Measurements from ENCODE around the gene RBMS2. TPM values are rescaled to one million over a fixed set of nuclear protein-coding genes. Genes with fewer than 3 reads are reported as not detected.
"Not testable (repeated sequence)": the region's sequence is repeated elsewhere in the genome, so short reads cannot be mapped to it uniquely, and the experiment has no call there.

The RBMS2 gene, protein sequence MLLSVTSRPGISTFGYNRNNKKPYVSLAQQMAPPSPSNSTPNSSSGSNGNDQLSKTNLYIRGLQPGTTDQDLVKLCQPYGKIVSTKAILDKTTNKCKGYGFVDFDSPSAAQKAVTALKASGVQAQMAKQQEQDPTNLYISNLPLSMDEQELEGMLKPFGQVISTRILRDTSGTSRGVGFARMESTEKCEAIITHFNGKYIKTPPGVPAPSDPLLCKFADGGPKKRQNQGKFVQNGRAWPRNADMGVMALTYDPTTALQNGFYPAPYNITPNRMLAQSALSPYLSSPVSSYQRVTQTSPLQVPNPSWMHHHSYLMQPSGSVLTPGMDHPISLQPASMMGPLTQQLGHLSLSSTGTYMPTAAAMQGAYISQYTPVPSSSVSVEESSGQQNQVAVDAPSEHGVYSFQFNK
- total RNA-seq: 7.5 TPM

DNA sequence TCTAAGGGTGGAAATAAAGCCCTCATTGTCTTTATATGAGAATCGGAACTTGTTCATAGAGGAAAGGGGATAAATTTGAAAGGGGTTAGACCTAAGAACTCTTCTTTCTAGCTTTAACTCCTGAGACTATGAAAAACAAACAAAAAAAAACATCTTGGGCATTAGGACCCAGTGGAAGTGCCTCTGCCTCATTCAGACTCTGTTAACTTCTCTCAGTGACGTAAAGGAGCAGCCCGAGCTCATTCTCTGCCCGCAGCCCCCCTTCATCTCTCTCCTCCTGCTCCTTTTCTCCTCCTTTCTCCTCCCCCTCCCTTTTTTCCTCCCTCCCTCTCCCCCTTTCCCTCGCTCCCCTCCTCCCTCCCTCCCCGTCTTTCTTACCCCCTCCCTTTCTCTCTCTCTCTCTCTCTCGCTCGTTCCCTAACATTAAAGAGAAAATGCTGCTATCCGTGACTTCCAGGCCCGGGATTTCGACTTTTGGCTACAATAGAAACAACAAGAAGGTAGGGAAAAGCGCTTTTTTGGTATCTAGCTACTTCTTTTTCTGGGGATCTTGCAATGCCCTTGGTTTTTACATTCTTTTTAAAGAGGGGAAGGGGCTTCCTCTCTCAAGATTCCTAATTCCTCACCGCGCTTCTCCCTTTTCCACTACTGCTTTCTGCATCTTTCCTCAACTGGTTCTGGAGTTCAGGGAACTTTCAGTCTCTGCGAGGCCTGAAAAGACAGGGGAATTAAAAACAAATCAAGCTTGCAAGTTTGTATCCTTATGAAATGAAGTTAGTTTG lies at the start of gene RBMS2:
RBMS2 (plus strand) TSS at position 231 of the 782 bp plus-strand sequence; CDS start at position 435, 204 bp downstream.
- peak in 2 of 3 donors; percentile 78 to 86 for DNase-seq (ENCODE audit: low read depth in 2 of 3, low spot score in 2 of 3)

DNA sequence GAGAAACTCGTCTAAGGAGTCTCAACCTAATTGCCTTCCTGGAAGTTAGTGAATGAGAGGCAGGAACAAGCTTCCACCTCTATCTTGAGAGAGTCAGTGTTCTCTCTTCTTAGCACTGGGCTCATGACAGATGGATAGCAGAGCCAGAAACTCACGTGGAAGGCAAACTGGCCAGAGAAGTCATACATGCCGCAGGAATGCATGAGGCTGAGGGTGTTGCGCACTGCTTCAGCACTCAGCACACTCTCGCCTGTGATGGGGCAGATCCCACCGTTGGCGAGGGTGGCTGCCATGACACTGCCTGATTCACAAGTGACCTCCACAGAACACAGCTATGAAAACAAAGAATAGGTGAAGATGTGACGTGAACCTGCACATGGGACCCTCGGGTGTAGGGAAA lies 47.2 kb upstream of the RBMS2 start:
- no peak for DNase-seq (ENCODE audit: low read depth in 2 of 3, low spot score in 2 of 3)

DNA sequence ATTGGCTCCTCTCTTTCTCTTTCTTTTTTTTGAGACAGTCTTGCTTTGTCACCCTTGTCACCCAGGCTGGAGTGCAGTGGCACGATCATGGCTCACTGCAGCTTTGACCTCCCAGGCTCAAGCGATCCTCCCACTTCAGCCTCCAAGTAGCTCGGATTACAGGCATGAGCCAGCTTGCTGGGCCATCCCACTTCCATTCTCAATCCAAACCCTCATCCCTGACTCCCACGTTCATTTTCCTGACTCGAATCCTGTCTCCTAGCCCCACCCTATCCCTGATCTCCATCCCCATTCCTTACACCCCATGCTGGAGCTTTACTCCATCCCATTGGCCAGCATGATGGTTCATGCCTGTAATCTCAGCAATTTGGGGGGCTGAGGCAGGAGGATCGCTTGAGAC lies 45.5 kb upstream of the RBMS2 start:
- no peak for DNase-seq (ENCODE audit: low read depth in 2 of 3, low spot score in 2 of 3)

DNA sequence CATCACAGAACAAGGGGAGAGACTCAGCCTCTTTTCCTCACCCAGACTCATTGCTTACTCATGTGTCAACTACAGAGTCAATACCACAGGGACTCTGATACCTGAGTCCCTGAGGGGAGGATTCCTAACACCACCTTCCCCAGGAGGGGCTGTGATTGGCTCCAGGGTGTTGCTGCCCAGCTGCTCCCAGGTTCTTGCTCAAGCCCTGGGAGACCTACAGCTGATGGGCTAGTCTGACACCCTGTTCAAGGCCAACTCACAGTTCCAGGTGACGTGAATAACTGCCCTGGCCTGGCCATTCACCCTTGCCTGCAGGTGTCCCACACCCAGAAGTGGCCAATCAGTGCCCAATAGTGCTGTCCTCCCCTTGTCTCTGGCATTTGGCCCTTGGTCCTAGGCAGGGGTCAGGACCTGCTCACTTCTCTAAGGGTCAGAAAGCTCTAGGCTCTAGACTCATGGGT lies 44.6 kb upstream of the RBMS2 start:
- no peak for DNase-seq (ENCODE audit: low read depth in 2 of 3, low spot score in 2 of 3)

DNA sequence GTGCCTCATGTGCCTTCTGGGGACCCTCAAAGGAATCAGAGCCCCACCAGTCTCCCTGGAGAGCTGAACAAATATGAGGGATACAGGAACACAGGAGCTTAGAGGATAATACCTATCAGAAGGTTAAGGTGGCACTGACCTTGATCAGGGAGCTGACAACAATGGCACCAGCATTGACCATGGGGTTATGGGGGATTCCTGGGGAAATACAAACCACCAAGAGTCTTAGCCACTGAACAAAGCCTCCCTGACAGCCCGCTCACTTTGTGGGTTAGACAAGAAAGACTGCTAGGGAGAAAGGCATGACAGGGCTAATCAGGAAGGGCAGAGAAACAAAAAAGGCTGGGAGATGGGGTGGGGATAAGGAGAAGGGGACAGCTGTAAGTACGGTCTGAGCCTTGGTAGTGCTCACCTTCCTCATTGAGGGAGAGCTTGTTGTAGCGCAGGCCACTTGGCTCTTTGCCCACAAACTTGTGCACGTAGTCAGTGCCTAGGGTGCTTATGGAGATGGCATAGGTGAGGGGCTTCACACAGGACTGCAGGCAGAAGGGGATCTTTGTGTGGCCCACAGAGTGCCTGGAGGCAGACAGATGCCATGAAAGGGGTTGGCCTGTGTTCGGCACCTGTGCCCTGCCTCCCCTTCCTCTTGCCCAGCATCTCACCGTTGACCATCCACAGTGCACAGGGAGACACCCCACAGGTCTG lies 43.9 kb upstream of the RBMS2 start:
- DNase-seq (ENCODE audit: low read depth in 2 of 3, low spot score in 2 of 3): no peak

DNA sequence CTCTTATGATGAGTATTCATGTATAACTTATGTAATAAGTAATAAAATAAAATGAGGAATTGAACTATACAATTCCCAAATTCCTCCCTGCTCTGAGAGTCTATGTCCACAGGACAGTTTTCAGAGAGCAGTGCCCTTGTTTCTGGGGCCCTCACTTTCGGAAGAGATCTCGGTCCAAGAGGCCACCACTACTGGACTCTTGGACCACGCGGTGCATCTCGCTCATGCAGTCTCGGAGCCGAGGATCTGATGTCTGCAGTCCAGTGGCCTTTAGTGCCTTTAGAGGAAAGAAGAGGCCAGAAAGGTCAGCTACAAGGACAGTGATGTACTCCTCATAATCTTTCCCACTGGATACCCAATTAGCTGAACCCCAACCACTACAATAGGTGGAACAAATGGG lies 42.0 kb upstream of the RBMS2 start:
- no peak for DNase-seq (ENCODE audit: low read depth in 2 of 3, low spot score in 2 of 3)

DNA sequence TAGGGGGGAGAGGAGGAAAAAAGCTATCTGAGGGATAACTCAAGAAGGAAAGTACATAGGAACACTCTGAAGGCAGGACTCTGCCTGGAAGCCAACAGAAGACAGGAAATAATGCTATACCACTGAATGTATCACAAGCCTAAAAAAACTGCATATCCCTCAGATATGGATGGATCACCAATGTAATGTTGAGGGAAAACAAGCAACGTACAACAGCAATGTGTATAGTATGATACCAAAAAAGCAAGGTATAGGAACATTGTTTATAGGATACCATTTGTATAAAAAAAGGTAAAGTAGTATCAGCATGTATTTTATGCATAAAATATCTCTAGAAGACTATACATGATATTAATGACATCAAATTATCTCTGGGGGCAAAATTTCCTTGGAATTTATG lies 37.1 kb upstream of the RBMS2 start:
- no peak for DNase-seq (ENCODE audit: low read depth in 2 of 3, low spot score in 2 of 3)

DNA sequence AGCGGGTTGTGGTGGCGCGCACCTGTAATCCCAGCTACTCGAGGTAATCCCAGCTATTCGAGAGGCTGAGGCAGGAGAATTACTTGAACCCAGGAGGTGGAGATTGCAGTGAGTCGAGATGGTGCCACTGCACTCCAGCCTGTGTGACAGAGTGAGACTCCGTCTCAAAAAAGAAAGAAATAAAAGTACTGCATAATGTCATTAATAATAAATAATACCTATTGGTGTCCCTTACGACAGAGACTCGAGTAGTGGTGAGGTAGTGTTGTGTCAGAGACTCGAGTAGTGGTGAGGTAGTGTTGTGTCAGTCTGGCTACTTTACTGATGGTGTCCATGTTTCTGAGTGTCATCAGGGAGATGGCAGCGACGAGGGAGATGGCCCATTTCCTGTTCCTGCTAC lies 34.9 kb upstream of the RBMS2 start:
- no peak for DNase-seq (ENCODE audit: low read depth in 2 of 3, low spot score in 2 of 3)

DNA sequence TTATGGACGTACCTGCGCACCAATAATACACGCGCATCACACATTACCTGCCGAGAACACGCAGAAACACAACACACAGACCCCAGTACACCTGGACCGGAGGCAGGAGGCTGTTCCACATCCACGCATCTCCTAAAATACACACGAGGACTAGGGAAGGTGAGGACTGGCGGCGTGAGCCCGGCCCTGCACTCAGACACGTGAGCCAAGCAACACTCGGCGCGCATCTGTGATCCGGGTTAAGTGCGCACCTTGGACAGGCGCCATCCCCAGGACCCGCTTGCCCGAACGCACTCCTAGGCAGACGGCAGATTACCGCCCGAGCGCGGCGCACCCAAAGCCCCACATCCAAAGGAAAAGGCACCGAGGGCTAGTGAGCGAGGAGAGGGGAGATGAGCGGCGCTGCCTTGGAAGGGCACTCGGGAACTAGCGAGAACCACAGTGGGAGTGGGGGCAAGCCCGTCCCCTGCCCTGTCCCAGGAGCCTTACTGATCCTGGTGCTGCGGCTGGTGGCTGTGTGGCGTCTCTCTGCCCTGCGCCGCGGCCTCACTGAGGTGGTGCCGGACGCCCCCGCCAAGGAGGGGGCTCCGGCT lies 34.1 kb upstream of the RBMS2 start:
- peak in 2 of 3 donors; percentile 14 to 43 for DNase-seq (ENCODE audit: low read depth in 2 of 3, low spot score in 2 of 3)

DNA sequence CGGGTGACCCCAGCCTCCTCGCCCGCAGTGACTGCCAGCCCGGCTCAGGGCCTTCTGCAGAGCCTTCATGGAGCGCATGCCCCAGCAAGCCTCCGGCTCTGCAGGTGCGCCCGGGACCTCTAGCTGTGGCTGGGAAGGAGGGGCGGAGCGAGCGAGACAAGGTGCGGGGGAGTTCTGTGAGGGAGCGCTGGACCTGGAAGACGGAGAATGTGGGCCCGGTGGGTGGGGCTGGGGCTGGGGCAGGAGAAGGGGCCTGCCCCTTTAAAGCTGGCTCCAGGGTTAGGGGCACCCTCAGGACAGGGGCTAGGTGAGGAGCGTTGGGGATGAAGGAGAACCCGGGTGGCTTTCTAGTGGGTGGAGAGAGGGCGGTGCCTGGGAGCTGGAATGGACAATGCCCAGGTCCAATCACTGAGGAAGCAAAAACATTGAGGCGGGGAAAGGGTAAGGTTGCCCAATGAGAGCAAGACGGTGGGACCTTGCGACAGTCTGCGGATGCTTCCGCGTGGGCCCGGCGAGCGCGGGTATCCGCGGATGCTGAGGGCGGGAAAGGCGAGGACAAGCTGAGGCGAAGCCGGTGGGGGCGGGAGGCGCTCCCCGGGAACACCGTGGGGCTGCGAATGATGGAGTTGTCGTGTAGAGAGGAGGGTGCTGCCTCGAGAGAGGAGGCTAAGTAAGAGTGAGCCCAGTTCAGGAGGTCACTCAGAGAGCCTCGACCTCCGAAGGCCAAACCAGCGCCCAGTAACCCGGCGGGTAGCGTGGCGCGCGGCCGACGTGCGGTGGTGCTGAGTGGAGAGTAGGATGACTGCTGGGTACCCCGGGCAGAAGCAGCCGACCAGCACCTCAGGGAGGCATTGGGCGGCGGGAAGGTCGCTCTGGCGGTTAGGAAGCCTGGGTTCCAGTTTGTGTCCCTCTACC lies 33.3 kb upstream of the RBMS2 start, which contains the start of gene GLS2:
GLS2 (minus strand) TSS at position 121 of the 915 bp plus-strand sequence; CDS start at position 78, 43 bp downstream.
- peak; percentile 37 to 85 (median 75) for DNase-seq (ENCODE audit: low read depth in 2 of 3, low spot score in 2 of 3)

DNA sequence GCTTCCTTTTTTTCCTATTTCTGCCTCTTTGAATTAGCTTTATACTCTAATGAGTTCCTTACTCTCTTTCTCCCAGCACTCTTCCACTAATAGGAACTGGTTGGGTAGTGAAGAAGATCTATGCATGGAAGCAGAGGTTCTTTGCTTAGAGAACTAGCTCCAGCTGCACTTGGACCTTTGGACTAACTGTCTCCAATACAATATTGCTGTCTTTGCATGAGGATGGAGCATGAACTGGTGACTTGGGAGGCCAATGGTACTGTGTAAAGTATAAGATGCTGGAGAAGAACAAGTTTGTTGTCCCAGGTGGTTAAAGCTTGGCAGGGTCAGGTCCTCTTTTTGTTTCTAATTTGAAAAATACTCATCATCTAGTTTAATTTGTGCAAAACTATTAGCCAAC lies 31.3 kb upstream of the RBMS2 start:
- DNase-seq (ENCODE audit: low read depth in 2 of 3, low spot score in 2 of 3): no peak

DNA sequence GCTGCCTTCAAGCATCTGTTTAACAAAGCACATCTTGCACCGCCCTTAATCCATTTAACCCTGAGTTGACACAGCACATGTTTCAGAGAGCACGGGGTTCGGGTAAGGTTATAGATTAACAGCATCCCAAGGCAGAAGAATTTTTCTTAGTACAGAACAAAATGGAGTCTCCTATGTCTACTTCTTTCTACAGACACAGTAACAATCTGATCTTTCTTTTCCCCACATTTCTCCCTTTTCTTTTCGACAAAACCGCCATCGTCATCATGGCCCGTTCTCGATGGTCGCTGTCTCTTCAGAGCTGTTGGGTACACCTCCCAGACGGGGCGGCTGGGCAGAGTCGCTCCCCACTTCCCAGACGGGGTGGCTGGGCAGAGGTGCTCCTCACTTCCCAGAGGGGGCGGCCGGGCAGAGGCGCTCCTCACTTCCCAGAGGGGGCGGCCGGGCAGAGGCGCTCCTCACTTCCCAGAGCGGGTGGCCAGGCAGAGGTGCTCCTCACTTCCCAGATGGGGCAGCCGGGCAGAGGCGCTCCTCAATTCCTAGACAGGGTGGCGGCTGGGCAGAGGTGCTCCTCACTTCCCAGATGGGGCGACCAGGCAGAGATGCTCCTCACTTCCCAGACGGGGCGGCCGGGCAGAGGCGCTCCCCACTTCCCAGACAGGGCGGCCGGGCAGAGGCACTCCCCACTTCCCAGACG lies 28.1 kb upstream of the RBMS2 start:
- not testable (repeated sequence) for DNase-seq (ENCODE audit: low read depth in 2 of 3, low spot score in 2 of 3)

DNA sequence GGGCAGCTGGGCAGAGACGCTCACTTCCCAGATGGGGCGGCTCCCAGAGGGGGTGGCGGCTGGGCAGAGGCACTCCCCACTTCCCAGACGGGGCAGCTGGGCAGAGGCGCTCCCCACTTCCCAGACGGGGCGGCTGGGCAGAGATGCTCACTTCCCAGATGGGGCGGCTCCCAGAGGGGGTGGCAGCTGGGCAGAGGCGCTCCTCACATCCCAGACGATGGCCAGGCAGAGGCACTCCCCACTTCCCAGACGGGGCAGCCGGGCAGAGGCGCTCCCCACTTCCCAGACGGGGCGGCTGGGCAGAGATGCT lies 27.6 kb upstream of the RBMS2 start:
- not testable (repeated sequence) for DNase-seq (ENCODE audit: low read depth in 2 of 3, low spot score in 2 of 3)

DNA sequence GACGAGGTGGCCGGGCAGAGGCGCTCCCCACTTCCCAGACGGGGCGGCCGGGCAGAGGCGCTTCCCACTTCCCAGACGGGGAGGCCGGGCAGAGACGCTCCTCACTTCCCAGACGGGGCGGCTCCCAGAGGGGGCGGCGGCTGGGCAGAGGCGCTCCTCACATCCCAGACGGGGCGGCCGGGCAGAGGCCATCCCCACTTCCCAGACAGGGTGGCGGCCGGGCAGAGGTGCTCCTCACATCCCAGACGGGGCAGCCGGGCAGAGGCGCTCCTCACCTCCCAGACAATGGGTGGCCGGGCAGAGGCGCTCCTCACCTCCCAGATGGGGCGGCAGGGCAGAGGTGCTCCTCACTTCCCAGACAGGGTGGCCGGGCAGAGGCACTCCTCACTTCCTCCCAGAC lies 27.1 kb upstream of the RBMS2 start:
- DNase-seq (ENCODE audit: low read depth in 2 of 3, low spot score in 2 of 3): not testable (repeated sequence)

DNA sequence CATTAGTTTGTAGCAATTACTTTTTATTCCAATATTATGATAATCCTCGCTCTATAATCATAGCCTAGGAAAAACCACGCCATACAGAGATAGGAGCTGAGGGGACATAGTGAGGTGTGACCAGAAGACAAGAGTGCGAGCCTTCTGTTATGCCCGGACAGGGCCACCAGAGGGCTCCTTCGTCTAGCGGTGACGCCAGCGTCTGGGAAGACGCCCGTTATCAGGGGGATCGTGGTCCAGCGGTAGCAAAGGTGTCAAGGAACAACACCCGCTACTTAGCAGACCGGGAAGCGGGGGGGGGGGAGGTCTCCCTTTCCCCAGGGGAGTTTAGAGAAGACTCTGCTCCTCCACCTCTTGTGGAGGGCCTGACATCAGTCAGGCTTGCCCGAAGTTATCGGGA lies 24.9 kb upstream of the RBMS2 start:
- peak in 1 of 3 donors; percentile 21 for DNase-seq (ENCODE audit: low read depth in 2 of 3, low spot score in 2 of 3)

DNA sequence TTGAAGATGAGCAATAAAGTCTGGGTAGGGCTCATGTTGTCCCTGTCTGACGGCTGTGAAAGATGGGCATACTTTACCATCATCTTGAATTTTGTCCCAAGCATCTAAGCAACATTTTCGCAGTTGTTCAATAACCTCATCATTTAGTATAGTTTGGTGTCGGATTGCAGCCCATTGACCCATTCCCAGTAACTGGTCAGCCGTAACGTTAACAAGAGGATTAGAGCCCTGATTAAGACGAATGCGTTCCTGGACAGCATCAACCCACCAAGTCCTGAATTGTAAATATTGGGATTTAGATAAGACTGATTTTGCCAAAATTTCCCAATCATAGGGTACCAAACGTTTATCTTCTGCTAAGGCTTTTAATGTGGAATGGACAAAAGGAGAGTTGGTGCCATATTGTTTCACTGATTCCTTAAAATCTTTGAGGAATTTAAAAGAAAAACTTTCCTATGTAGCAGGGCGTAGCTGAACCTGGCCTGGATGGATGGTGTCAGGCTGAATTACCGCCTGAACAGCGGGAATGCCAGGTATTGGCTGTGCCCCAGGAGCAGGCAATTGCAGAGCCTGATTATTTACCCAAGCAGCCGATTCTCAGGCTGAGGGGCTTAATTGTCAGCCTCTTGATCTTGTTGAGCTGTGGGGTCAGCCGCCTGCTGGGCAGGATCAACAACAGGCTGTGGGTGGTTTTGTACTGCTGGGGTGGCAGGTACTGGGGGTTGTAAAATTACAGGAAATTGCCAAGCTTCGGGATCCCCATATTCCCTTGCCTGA lies 23.3 kb upstream of the RBMS2 start:
- DNase-seq (ENCODE audit: low read depth in 2 of 3, low spot score in 2 of 3): not testable (repeated sequence)

DNA sequence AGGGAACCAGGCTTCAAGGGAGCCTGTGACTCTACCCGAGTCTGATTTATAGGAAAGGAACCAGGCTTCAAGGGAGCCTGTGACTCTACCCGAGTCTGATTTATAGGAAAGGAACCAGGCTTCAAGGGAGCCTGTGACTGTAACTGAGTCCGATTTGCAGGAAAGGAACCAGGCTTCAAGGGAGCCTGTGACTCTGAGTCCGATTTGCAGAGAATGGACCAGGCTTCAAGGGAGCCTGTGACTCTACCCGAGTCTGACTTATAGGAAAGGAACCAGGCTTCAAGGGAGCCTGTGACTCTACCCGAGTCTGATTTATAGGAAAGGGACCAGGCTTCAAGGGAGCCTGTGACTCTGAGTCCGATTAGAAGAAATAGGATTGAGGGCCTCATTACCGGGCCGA lies 22.2 kb upstream of the RBMS2 start:
- DNase-seq (ENCODE audit: low read depth in 2 of 3, low spot score in 2 of 3): not testable (repeated sequence)

DNA sequence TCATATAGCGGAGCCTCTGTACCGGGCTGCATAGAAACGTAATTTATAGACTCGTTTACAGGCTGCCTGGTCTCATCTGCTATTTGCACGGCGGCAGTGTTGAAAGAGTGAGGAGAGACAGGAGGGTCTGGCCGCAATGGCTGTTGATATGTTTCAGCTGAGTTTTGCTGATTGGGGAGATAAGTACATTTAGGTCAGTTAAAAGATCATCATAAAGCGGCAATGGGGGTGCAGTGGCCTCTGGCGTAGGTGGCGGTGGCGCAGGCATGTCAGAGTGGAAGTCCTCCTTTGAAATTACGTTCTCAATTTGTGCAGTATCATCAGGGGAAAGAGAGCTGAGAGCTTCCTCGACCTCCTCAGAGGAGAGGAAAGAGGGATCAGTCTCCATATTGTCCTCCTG lies 21.7 kb upstream of the RBMS2 start:
- DNase-seq (ENCODE audit: low read depth in 2 of 3, low spot score in 2 of 3): not testable (repeated sequence)

All from hematopoietic multipotent progenitor cell (in vitro differentiated cells).